Left kidney (tissue), 2 donors: ENCODE measurements around the gene LIN7C. TPM values are rescaled to one million over a fixed set of nuclear protein-coding genes. Genes with fewer than 3 reads are reported as not detected.
A peak's percentile ranks its signal among the peaks of the same experiment; 100 is the strongest.

Source experiments
- DNase-seq: peaks from one replicate; pipeline ENCODE4 v3.0.0-alpha.2; 2013
- polyA plus RNA-seq: library from polyadenylated mRNA; unstranded; fragments of 120-200 nt; gene quantifications from one replicate; pipeline ENCODE4 v1.2.1, GENCODE V29; 2013; ENCODE audit not compliant: insufficient read length

Gene LIN7C
- polyA plus RNA-seq, 1 donor = 30.5 TPM

DNA sequence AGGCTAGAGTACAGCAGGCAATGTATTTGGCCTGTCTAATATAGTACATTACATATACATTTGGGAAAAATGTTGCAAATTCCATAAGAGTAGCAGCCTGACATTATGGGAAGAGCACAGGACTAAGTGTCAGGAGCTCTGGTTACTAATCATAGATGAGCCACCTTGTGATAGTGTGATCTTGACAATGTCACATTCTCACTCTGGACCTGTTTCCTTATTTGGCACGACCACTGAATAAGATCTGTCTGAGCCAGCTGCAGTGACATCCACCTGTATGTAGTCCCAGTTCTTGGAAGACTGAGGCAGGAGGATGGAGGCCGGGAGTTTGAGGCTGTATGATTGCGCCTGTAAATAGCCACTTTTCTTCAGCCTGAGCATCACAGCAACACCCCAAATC is 5.7 kb upstream of the LIN7C start:
- no peak for DNase-seq

DNA sequence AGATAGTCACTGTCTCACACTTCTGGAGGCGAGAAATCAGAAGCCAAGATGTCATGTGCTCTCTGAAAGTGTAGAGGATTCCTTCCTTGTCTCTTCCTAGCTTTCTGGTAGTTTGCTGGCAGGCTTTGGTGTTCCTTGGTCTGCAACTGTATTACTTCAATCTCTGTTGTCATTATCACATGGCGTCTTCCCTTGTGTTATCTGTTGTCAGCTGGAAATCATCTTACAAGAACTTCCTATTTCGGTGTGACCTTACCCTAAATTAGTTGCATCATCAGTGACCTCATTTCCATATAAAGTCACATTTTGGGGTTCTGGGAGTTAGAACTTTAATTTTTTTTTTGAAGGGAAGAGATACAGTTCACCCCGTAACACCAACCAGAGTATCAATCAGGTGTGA is 3.3 kb upstream of the LIN7C start:
- no peak for DNase-seq

DNA sequence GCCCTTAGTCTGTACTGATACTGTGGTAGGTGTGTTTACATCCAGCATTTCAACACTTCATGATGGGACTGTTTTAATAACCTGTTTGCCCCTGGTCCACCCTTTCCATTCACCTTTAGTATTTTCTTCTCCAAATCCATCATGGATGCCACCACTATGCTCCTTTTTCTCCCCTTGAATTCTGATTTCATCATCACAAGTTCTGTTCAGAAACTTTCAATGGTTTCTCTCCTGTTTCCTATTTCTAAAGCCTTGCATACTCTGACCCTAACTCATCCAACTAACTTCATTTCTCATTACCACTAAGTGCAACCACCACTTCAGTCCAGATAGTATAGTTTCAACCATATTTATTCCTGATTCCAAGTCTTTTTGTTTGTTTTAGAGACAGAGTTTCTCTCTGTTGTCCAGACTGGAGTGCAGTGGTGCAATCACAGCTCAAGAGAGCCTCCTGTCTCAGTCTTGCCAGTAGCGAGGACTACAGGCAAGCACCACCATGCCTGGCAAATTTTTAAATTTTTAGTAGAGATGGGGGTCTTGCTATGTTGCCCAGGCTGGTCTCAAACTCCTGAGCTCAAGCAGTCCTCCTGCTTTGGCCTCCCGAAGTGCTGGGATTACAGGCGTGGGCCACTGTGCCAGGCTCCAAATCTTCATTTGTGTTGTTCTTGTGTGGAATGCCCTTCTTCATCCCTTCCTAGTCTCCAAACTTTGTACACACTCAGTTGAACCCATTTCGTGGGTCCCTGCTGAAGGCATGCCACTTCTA is 1.2 kb upstream of the LIN7C start:
- DNase-seq = no peak

DNA sequence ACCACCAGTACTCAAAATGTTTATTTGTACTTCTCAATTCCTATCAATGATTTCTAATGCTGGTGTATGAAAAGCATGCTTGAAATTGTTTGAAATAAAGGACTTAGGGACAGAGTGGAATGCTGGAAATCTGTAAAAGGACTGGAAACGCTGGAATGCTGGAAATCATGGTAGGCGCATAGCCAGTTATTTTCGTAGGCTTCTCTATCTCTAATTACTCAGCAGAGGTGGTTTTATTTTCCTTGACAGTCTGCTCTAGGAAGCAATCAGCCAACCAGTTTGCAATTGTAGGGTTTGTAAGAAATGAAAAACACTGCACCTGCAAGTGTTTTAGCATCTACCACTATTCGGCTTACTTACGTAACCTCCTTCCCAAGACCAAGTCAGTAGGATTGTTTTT is 788 bp downstream of the LIN7C start:
- no peak for DNase-seq

DNA sequence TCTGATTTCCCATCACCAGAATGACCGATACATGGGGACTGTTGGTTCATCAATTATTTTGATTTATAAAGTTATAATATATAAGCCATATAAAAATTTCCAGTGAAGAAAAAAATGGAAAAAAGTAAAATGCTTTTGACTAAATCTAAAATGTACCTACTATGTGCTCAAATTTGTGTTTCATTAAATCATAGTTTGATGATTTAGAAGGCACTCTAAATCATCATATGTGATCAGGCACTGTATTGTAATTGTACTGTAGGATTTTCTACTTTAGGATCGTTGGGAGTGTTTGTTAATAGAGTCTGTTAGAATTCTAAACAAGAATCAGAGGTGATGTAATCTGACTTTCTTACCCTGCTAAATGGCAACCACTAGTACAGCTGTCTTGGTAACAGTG is 2.4 kb downstream of the LIN7C start:
- DNase-seq = no peak

DNA sequence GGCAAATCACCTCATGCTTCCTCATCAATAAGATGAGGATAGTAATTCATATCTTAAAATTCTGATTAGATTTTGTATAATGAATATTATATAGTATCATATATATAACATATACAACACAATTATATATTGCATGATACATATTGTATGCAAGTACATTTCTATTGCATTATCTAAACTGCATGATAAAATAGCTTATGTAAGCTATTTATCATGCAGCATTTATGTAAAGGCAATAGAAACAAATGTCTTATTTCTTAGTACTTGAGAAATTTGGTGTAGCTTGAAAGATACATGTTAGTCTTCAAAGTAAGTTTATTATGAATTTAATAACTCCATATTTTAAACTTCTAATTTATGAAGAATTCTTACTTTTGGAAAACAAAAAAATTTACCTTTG is 5.5 kb downstream of the LIN7C start:
- no peak for DNase-seq

DNA sequence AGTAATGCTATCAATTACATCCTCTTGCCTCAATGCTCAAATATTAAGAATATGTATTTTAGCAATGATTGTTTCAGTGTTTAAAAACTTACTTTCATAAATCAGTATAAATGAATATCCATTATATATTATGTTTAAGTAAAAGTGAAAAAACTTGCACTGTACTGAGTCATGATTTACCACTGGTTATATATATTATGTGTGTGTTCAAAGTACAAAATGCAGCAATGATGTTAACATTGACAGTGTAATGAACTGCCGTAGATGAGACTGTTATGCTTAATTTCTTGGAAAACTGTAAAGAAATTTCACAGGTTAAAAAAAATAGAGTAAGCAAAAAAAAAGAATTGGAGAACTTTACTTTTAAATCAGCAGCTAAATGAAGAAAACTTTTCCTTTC is 8.7 kb downstream of the LIN7C start:
- no peak for DNase-seq

DNA sequence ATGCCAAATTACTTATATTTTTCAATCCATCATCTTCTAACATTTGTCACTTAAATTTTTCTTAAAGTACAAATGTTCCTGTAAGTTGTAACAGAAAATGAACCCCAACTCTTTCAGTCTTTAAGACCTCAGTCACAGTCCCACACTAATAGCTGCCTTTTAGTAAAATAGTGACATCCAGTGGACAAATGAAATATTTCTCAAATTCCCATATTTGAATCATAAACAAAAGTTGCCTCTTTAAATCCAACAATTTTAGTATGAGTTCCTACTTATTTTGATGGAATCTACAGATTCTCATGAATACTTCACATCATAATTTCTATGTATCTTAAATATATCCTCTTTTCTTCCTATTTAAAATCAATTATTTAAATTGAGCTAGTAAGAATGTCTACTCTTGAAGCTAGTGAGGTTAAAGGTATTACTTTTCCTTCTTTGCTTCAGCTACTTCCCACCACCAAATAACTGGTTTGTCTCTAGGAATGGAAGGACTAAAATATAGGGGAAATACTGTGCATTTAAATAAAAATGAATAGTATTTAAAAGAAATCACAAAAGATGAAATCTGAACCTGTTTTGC is 9.2 kb downstream of the LIN7C start:
- DNase-seq = no peak

DNA sequence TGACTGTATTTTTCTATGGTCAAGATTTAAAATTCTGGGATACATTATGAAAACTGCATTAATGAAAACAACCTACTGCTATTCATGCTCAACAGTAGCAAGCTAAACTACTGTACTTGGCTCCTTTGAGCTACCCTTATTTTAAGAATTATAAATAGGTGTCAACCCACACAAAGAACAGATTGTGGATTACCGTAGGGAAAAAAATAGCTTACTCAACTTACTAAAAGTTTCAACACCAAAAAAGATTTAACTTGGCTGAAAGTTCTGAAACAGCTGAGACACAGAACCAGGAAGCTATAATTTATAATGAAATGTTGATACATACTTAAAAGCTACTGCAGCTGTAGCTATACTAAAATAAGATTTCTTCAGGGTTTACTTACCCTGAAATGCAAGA is 10.1 kb downstream of the LIN7C start:
- no peak for DNase-seq

DNA sequence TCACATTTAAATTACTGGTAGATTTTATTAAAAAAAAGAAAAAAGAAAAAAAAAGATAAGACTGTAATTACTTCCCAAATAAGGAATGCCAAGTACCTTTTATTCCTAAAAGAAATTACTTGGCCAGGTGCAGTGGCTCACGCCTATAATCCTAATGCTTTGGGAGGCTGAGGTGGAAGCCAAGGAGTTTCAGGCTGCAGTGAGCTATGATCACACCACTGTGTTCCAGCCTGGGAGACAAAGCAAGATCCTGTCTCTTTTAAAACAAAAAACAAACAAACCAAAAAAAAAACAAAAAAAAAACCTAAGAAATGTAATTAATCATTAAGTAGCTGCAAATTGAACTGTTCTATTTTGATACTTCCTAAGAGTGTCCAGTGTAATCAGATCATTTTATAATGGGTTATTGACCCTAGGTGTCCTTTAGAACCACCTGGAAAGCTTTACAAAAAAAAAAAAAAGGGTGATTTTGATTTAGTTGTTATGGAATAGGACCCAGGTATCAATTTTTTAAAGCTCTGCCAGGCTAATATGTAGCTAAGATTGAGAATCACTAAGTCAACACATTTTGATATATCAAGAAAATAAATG is 10.8 kb downstream of the LIN7C start:
- no peak for DNase-seq

DNA sequence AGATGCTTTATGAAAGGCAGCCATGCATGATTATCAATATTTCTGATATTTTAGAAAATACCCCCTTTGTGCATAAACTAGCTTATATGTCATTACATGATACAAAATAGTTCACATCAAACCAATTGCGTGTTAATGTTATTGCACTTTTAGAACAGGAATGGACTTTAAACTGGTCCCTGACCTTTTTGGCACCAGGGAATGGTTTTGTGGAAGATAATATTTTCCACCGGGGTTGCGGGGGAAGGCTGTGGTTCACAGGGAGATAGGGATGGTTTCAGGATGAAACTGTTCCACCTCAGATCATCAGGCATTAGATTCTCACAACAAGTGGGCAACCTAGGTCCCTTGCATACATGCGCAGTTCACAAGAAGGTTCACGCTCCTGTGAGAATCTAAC is 17.5 kb downstream of the LIN7C start:
- DNase-seq = no peak

DNA sequence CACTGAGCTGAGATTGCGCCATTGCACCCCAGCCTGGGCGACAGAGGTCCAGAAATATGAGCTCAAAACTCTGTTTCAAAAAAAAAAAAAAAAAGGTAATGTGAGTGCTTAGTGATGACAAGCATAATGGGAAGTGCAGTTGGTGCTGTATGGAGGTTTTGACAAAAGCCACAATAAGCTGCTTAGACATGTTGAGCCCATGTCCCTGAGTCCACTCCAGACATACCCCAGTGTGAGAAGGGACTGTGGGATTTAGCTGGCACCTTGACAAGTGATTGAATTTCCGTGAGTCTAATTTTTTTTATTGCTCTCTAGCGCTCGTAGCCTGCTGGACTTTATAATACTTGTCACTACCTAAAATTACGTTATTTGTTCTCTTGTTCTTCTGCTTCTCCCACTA is 18.9 kb downstream of the LIN7C start:
- DNase-seq = no peak

DNA sequence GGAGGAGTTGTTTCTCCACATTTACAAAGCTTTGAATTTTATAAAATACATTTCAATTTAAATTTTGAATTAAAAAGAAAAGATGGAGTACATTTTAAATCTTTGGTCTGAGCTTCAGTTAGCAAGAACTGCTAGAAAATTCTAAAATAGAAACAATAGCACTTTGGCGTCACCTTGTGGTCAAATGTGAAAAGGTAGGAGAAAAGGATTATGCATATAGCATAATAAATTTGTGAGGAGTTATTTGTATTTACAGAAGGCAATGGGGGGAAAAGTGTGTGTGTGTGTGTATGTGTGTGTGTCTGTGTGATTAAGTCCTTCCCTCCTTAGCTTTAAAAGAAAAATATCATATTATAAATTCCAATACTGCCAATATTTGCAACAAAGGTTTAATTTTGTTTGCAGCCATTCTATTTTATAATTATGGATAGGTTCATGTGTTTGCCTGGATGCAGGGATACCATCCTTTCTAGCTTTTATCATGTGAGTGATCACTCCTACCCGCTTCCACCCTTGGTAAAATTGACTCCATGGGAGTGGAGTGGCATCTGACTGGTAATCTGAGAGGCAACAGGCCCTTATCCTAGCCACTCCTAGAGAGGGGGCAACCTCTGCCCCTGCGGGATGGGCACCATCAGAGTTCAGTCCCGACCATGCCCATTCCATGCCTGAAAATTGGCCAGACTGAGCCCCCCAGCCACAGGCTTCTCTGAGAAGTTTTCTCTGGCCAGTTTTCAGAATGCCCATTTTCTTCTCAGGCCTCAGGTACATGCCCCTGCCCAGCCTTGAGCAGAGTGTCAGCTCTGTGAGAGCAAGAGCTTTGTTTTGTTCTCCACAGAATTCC is 20.4 kb downstream of the LIN7C start:
- DNase-seq = no peak

DNA sequence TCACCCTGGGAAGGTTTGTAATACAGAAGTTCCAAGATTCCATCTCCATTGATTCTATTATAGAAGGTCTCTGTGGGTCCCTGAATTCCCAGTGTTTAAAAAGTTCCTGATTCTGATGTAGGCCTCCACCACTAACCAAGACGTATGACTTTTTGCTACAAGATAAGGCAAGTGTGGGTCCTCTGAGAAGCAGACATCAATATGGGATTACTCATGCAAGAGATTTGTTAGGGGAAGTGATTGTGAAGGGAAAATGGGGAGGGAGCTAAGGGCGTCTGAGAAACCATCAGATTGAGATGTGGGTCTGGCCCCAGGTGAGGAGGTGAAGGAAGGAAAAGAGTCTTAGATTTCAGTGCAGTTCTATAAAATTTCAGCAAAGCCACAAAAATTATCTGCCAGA is 23.8 kb downstream of the LIN7C start:
- DNase-seq = no peak

DNA sequence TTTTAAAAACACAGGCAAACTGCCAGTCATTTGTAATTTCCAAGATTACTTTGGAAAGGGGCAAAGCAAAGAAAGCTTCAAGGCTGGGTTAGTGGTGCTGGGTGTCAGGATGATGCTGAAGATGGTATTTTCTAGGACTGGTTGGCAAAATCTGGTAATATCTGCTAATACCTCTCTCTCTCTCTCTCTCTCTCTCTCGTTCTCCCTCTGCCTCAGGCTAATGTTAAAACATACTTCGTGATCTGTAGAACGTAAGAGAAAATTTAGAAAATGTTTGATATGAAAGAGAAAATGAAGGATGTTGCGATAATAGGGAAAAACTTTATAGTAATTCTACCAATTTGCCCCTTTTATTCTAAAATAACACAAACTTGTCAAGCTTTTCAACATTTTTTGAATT is 24.6 kb downstream of the LIN7C start:
- no peak for DNase-seq

DNA sequence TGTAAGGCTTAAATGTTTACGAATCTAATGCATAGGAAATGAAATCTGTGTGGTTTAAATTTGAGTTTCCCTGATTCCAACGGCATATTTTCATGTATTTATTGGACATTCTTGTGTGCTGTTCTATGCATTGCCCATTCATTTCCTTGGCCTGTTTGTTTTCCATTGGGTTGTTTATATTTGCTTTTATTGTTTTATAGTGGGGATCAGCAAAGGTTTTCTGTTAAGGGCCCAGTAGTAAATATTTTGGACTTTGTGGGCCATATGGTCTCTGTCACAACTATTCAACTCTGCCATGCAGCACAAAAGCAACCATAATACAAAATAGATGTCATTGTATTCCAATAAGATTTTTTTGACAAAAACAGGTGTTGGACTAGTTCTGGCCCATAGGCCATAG is 28.7 kb downstream of the LIN7C start:
- DNase-seq = no peak

DNA sequence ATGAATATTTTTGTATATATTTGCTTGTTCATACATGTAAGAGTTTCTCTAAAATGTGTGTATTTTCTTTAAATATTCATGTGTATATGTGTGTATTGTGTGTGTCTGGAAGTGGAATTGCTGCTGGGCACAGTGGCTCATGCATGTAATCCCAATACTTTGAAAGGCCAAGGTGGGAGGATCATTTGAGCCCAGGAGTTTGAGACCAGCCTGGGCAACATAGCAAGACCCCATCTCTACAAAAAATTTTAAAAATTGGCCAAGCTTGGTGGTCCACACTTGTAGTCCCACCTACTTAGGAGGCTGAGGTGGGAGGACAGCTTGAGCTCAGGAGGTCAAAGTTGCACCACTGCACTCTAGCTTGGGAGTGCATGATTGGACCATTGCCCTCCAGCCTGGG is 29.3 kb downstream of the LIN7C start:
- DNase-seq = no peak

DNA sequence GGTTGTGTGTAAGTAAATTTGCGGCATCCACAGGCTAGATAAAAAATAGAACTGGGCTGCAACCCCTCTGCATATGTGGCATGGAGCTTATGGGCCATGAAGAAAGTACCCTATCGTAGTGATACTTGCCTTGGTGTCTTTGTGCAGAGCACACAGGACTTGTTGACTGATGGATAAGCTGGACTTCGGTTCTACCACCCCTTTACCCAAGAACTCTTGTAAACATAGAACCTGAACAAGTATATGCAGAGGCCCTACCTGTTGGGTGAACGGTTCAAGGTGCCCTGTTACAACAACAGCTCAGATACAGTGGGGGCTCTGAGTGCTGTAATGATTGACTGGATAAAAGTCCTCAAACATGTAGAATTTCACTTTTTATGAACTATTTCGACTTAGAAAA is 30.9 kb downstream of the LIN7C start:
- no peak for DNase-seq

DNA sequence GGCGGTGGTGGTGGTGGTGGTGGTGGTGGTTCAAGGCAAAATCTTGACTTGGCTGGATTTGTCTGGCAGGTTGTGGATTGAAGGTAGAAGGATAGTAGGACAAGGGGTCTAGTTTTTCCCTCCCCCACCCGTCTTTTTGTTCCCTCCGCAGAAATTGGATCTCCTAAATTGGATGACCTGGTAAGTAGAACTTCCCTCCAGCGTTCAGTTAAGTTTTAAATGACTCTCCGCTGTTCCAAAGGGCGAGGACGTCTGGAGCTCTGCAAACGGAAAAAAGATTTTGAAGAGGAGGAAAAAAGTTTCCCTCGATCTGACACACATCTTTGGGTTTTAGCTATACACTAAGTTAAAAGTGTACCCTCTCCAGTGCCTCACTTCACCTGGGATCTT is 33.6 kb downstream of the LIN7C start:
- DNase-seq = no peak

DNA sequence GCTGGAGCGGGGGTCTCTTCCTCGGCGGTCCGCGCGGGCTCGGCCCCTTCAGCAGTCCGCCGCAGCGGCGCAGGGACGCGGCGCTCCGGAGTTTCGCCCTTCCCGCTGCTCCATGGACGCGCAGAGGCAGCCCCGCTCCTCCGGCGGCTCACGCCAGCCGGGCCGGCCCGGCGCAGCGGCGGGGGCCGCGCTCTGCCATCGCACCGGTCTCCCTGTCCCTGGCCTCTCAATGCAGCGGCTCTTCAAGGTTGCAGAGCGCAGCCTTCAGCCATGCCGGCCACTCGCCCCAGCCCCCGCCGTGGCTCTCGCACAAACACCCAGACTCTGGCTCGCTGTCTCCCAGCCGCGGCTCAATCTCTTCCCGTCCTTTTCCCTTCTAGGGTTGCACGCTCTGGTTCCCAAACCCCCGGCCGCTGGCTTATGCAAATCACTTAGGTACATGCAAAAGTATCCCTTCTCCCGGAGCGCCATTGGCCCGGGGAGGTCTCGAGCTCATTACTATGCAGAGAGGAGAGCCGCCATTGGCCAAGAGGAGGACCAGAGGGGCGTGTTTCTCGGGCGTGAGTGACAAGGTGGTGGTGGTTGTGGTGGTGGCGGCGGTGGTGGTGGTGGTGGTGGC is 34.1 kb downstream of the LIN7C start, which contains the start of gene LGR4:
Gene LGR4, minus strand, starts transcription at position 393 of the 619 bp plus-strand sequence. CDS start 488 bp downstream, outside the sequence.
- peak; percentile 94 for DNase-seq

DNA sequence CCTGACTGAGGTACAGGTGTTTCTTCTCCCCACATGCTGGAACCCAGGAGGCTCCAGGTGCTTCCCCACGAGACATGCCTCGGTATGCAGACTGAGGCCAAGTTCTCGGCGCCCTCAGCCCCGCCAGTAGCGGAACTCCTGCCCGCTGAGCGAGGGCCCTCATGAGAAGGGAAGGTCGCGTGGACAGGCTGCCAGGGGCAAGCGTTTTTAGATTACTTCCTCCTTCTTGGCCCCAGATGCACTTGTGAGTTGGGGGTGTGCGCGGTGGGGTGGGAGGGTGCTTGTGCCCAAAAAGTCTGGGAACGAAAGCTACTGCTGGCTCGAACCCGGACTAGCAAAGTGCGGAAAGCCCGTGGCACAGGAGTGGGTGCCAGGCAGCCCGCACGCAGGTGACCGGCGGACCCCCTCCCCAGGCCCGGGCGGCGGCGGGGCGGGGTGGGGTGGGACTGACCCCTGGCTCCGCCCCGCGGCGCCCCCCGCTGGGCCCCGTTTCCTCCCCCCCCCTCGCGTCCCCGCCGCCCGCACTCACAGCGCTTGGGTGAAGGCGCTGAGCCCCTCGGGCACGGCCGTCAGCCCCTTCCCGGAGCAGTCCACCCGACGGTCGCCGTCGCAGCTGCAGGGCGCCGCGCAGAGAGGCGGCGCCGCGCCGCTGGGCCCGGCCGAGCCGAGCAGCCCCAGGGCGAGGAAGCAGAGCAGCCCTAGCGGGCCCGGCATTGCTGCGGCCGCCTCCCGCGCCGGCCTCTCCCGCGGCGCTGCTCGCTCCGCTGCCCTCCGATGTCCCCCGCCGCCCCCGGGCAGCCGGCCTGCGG is 34.8 kb downstream of the LIN7C start:
- no peak for DNase-seq
